Measurements from ENCODE around the gene VAX1. TPM values are rescaled to one million over a fixed set of nuclear protein-coding genes. Genes with fewer than 3 reads are reported as not detected.

Gene VAX1
- total and polyA plus RNA-seq, 8 donors = not detected

DNA sequence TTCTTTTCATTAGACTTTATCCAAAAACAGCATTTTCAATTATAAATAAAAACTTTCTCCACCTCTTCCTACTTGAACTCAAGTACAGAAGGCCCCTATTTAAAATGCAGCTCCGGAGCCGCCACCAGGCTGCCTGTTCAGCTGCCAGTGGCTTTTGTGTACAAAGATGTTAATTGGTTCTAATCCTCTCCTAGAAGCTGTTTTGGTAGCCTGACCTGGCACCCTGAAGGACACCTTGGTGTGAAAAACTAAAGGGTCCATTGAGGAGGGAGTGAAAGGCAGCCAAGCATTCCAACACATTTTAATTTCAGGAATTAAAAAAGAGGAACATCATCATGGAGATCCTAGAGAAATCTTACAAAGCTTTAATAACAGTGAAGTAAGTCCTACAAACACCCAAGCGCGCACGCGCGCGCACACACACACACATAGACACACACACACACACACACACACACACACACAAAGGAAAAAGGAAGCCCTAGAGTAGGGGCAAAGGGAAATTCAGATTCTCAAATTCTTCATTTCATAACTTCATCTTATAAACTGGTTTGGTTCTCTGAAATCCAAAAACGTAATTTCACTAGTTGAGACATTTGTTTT, 41.4 kb downstream of the VAX1 start:
- WGBS, 2 donors = 78 to 81% methylated on average over 9 of the region's 9 CpGs
- DNase-seq (no peak), ATAC-seq (no peak), FAIRE-seq (no peak)
- H3K4me1 ChIP-seq = no peaks in the 10 kb centered on the region
- TF ChIP-seq, protein P1, sequence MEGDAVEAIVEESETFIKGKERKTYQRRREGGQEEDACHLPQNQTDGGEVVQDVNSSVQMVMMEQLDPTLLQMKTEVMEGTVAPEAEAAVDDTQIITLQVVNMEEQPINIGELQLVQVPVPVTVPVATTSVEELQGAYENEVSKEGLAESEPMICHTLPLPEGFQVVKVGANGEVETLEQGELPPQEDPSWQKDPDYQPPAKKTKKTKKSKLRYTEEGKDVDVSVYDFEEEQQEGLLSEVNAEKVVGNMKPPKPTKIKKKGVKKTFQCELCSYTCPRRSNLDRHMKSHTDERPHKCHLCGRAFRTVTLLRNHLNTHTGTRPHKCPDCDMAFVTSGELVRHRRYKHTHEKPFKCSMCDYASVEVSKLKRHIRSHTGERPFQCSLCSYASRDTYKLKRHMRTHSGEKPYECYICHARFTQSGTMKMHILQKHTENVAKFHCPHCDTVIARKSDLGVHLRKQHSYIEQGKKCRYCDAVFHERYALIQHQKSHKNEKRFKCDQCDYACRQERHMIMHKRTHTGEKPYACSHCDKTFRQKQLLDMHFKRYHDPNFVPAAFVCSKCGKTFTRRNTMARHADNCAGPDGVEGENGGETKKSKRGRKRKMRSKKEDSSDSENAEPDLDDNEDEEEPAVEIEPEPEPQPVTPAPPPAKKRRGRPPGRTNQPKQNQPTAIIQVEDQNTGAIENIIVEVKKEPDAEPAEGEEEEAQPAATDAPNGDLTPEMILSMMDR (IDR thresholded peaks at IDR 0.05) = no peak
- H3K9me3 ChIP-seq = no peaks in the 10 kb centered on the region
- no peak overlapping the region for H3K4me3 ChIP-seq
- no peaks in the 10 kb centered on the region for H3K36me3 ChIP-seq
- no peaks in the 10 kb centered on the region for H3K27me3 ChIP-seq
- intact Hi-C loops (cut with DNase I) = no loop called here
- H3K27ac ChIP-seq = no peak overlapping the region

DNA sequence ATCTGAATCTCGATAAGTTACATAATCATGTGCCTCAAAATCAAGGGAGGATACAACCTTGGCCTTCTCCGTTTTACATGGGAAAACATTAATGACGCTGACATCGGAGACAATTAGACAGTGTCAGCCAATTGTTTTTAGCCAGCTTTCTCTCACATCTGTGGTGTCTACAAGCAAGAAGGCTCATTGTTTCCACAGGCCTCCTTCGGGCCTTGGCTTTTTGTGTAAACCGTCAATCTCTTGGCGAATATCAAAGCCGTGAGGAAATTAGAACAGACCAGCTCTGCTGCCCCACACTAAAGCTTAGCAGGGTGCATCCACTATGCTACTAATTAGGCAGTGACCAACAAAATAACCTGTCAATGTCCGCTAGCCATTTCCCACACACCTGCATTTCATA, 43.2 kb downstream of the VAX1 start:
- 82 to 85% methylated on average over 9 of the region's 9 CpGs for WGBS, 2 donors
- Histone ChIP-seq H3K27ac (no peak overlapping the region), H3K27me3 (no peaks in the 10 kb centered on the region), H3K4me1 (no peaks in the 10 kb centered on the region), H3K4me3 (no peak overlapping the region), H3K36me3 (no peaks in the 10 kb centered on the region), H3K9me3 (no peaks in the 10 kb centered on the region)
- ATAC-seq (no peak), DNase-seq (no peak), FAIRE-seq (no peak)
- intact Hi-C loops (cut with DNase I) = no loop called here
- TF ChIP-seq, protein P1 (IDR thresholded peaks at IDR 0.05) = no peak

DNA sequence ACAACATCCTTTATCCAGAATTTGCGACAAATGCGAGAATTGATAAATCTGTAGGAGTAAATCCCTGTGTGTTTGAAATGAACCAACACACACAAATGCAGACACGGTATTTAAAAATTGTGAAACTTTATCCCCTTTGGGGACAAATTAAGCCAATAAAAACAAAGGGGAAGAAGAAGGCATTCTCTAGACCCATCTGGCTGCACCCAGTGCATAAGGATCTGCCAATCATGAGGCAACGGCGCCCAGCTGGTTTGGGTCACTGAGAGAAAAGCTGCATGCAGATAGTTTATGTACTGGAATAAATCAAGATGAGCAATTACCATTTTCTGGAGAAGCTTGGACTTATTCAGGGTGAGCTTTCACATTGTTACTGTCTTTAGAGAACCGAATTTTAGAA, 45.7 kb downstream of the VAX1 start:
- FAIRE-seq (no peak), ATAC-seq (no peak), DNase-seq (no peak)
- Histone ChIP-seq H3K4me3 (no peak overlapping the region), H3K27ac (no peak overlapping the region), H3K27me3 (no peaks in the 10 kb centered on the region), H3K36me3 (no peaks in the 10 kb centered on the region), H3K4me1 (no peaks in the 10 kb centered on the region), H3K9me3 (no peaks in the 10 kb centered on the region)
- intact Hi-C loops (cut with DNase I) = no loop called here
- TF ChIP-seq, protein P1 (IDR thresholded peaks at IDR 0.05) = no peak
- 86% methylated on average over 6 of the region's 6 CpGs for WGBS, 2 donors

DNA sequence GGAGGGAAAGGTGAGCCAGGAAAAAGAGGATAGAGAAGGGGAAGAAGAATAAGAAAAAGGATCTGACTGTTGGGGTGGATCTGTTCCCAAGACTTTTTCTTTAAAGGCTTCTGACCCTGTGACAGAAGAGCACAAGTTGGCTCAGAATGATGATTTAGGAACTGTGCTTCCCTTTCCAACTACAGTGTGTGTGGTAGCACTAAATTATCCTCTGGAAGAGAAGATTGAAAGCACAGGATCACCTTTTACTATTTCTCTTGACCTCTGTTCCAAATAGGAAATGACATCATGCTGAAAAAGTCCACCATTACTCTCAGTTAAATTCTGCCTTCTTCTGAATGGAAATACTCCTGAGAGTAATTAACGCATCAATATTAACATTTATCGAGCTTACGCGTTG, 47.2 kb downstream of the VAX1 start:
- Histone ChIP-seq H3K4me3 (no peak overlapping the region), H3K36me3 (no peaks in the 10 kb centered on the region), H3K27me3 (no peaks in the 10 kb centered on the region), H3K27ac (no peak overlapping the region), H3K9me3 (no peaks in the 10 kb centered on the region), H3K4me1 (no peaks in the 10 kb centered on the region)
- FAIRE-seq (no peak), ATAC-seq (no peak), DNase-seq (no peak)
- 90 to 92% methylated on average over 4 of the region's 4 CpGs for WGBS, 2 donors
- TF ChIP-seq, protein P1 (IDR thresholded peaks at IDR 0.05) = no peak
- intact Hi-C loops (cut with DNase I) = no loop called here

DNA sequence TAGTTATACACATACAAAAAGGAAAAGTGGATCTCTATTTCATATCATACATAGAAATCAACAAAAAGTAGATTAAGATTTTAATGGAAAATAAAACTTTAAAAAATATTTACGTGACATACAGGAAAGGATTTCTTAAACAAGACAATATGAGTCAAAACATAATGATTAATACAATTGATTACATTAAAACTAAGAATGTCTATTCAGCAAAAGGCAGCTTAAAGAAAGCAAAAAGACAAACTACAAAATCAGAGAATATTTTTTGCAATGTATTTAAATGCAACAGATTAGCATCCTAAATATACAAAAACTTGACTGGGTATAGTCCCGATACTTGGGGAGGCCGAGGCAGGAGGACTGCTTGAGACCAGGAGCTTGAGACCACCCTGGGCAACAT, 50.5 kb downstream of the VAX1 start:
- Histone ChIP-seq H3K4me1 (no peaks in the 10 kb centered on the region), H3K9me3 (no peaks in the 10 kb centered on the region), H3K27ac (no peak overlapping the region), H3K4me3 (no peak overlapping the region), H3K36me3 (no peaks in the 10 kb centered on the region), H3K27me3 (no peaks in the 10 kb centered on the region)
- ATAC-seq (no peak), DNase-seq (no peak), FAIRE-seq (no peak)
- intact Hi-C loops (cut with DNase I) = no loop called here
- 91% methylated on average over 3 of the region's 3 CpGs for whole genome bisulfite sequencing, 2 donors
- TF ChIP-seq, protein P1 (IDR thresholded peaks at IDR 0.05) = no peak

All from pancreas (tissue), 10 donors.